Measurements from ENCODE around the gene MT1E. TPM values are rescaled to one million over a fixed set of nuclear protein-coding genes. Genes with fewer than 3 reads are reported as not detected.
A peak's percentile ranks its signal among the peaks of the same experiment; 100 is the strongest.
"Not testable (repeated sequence)": the region's sequence is repeated elsewhere in the genome, so short reads cannot be mapped to it uniquely, and the experiment has no call there.

MT1E gene
- 100 to 1,000 TPM in 1 of 2 donors, 10 to 100 TPM in 1; 64.7 to 240 TPM for total RNA-seq
- long read RNA-seq, transcript MT1E-201 (3 exons, 704 nt), result major isoform, 6 of 9 reads
- long read RNA-seq, partial matches to known transcripts, result 0 of 9 reads
- long read RNA-seq, other reads (novel, unspliced or antisense), result 3 of 9 reads

DNA sequence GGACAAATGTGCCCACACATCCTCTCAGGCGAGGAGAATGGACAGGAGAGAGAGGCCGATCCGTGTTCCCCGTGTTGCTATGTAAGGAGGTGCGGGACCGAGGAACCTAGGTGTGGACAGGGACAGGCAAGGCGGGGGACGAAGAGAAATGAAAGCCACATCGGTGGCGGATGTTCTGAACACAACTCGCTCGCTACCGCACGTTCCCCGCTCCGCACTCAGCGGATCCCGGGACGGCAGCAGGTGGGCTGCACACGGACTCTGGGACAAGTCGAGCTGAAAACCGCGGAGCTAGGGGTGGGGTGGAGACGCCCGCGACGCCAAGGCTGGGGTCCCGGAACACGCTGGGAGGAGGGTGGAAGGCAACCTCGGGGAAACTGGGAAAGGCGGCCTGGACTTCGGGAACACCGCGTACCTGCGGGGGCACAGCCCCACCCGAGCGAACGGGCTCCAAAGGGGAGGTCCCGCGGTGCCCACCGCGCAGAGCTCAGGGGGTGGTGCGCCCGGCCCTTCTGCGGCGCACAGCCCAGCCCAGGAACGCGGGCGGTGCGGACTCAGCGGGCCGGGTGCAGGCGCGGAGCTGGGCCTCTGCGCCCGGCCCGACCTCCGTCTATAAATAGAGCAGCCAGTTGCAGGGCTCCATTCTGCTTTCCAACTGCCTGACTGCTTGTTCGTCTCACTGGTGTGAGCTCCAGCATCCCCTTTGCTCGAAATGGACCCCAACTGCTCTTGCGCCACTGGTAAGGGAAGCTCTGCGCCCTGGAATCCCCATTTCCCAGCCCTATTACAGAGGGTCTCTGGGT is at the start of gene MT1E:
MT1E (plus strand) TSS at position 642 of the 803 bp plus-strand sequence; CDS start at position 713, 71 bp downstream.
- intact Hi-C loops (cut with DNase I, micrococcal nuclease), result no loop called here
- peak; percentile 90 for ATAC-seq
- peak; percentile 77 to 82 for DNase-seq

DNA sequence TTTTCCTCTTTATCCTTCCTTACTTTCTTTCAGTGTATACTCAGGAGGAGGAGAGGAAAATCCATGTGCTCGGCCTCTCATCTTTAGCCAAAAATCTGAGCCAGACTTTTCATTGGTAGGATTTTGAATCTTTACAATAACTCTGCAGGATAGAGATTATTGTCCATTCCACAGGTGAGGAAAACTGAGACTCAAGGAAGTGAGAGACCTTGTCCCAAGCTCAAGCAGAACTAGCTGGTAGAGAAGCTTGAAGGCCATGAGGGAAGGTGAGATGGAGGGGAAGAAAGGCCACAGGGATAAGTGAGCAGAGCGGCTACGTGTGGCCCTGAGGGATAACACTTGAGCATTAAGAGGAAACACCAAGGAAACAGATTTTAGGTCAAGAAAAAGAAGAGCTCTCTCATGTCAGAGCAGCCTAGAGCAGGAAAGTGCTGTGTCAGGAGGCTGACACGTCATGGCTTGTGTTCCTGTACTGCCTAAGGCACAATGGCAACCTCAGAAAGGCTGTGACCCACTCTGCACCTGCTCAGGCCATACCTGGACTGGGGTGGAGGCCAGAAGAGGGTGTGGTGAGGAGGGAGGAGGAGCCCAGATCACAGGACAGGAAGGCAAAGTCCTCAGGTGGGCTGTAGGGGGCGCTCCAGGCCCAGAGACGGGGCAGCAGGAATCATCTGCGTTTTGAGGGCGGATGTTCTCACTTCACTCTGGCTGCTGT is 48.8 kb upstream of the MT1E start:
- DNase-seq (peak; percentile 84), ATAC-seq (peak; percentile 100)
- intact Hi-C loops (cut with DNase I, micrococcal nuclease), result loop anchor here in 1 of 2 donors (2.0 kb wide), 1 partner anchor 126 kb away; no protein-coding TSS in a partner anchor

DNA sequence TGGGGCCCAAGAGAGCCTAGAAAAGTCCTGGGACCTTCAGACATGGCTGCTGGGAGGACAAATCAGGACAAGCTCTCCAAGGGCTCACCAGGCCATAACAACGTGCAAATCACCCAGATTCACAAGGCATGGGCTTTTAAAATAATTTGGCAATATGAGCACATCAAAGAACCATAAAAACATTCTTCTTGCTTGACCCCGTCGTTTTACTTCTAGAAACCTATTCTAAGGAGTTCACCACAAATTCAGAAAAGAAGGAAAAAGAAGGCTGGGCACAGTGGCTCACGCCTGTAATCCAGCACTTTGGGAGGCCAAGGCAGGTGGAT is 48.3 kb upstream of the MT1E start:
- intact Hi-C loops (cut with DNase I, micrococcal nuclease), result loop anchor here in 1 of 2 donors (2.0 kb wide), 1 partner anchor 126 kb away; no protein-coding TSS in a partner anchor
- DNase-seq (no peak), ATAC-seq (no peak)

DNA sequence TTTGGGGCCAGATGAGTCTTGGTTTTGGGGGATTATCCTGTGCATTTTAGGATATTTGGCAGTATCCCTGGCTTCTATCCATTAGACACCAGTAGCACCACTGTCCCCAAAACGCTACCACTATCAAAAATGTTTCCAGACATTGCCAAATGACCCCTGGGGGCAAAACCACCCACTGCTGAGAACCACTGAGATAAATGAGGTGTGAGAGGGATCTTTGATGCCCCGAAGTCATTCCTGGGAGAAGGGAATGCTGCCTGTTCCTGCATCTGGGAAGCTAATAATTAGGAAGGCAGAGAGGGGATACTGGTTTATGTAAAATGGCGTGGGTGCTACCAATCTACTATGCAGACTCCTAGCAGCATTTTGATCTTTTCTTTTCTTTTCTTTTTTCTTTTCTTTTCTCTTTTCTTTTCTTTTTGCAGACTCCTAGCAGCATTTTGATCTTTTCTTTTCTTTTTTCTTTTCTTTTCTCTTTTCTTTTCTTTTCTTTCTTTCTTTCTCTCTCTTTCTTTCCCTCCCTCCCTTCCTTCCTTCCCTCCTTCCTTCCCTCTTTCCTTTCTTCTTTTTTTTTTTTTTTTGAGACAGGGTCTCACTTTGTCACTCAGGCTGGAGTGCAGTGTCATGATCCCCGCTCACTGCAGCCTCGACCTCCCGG is 45.1 kb upstream of the MT1E start:
- intact Hi-C loops (cut with DNase I, micrococcal nuclease), result no loop called here
- DNase-seq (no peak), ATAC-seq (no peak)

DNA sequence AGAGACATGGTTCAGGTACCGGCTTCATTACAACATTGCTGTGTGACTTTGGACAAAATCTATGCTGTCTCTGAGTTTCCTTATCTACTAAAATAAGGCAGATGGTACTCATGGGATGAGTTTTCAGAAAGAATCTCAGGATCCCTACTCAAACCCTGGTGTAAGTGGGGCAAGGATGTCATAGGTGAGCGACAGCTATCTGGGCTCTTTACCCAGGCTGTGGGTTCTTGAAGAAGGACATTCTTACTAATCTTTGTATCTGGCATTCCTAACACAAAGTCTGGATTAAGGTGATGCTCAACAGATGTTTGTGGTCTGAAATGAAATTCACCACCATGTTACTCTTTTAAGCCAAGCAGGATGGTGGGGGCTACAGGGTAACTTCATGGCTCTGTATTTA is 42.7 kb upstream of the MT1E start:
- intact Hi-C loops (cut with DNase I, micrococcal nuclease); ATAC-seq; DNase-seq: not testable (repeated sequence)

DNA sequence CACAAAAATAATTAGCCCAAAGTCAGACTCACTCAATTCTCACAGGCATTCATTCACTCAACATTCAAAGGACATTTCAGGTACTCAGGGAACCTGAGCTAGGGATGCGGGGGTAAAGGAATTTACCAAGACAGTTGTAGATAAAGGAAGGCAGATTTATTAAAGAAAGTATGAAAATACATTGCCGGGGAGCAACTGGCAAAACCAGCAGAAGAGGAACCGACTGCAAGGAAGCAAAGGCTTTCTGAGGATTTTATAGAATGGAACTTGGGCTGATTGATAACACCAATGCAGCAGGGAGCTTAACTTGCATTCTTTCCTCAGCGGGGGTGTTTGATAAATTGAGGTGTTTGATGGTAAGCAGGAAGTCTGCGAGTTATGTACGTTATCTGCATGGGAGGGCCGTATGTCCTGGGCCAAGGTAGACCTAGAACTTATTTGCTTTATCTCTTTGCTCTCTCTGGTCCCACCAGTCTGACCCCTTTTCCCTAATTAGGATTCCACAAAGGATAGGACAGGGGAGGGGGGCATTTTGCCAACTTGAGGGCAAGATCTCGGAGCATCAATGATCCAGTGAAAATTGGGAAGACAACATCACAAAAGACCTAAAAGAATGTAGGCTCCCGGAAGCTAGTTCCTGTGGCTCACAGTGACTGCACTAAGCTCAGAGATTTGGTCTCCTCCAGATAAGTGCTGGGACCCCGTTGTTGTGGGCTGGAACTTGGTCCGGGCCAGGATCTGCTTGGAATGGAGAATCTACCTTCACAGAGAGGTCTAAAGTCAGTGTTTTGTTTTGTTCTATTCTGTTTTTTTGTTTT is 42.0 kb upstream of the MT1E start:
- intact Hi-C loops (cut with DNase I, micrococcal nuclease), result no loop called here
- no peak for DNase-seq

DNA sequence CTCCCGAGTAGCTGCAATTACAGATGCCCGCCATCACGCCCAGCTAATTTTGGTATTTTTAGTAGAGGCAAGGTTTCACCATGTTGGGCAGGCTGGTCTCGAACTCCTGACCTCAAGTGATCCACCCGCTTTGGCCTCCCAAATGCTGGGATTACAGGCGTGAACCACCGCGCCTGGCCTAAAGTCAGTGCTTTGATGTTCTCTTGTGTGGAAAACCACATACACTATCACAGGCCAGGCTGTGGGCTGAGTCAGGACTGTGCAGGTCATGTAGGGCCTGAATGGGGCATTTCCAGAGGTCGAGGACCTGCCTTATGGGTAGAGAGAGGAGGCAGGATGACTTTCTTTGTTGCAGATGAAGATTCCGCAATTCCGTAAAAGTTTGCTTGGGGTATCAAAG is 41.3 kb upstream of the MT1E start:
- DNase-seq, result no peak
- no peak for ATAC-seq
- intact Hi-C loops (cut with DNase I, micrococcal nuclease), result no loop called here

More for the DNA sequence above, 42.0 kb upstream of the MT1E start:
- ATAC-seq, result no peak

DNA sequence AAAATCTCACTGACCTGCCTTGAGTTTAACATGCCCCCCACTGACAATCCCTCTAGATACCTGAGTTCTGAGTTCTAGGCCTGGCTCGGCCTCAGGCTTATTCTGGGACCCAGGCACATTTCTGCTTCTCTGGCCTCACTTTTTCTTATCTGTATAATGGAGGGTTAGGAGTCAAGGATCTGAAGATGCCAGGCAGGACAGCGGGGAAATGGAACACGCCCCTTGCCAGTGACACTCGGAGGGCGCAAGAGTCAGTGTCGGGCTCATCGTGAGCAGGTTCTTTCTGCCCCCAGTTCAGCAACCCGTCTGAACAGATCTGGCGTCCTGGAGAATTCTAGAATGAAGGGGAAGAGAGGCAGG is 36.8 kb upstream of the MT1E start:
- DNase-seq (no peak), ATAC-seq (no peak)
- intact Hi-C loops (cut with DNase I, micrococcal nuclease), result no loop called here

DNA sequence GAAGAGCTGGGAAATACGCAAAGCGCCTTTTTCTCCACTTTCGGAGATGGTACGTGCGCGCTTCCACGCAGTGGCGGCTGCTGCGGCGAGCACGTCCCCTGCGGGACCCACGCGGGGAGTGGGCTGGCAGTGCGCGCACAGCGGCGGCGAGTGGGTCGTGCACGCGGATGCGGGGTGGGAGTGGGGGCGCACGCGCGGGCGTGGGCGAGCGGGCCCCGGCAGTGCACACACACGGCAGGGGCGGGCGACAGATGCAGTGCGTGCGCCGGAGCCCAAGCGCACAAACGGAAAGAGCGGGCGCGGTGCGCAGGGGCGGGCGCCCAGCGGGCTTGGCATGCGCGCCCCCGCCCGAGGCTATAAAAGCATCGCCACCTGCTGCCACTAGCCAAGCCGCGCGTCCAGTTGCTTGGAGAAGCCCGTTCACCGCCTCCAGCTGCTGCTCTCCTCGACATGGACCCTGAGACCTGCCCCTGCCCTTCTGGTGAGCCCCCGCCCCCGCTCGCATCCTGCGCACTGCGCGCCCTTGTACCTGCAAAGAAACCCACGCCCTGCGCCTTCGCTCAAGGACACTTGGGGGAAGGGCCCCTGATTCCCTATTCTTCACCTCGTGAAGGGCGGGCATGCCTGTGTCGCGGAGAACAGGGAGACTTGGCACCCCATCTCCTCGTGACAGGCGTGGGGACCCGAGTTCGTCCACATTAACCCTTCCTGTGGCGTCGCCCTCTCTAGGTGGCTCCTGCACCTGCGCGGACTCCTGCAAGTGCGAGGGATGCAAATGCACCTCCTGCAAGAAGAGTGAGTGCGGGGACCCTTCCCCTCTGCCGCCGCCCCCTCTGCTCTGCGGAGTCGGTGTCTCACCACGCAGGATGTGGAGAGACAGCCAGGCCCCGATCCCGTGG is 36.2 kb upstream of the MT1E start, which contains the start of gene MT3:
MT3 (plus strand) TSS at position 388 of the 899 bp plus-strand sequence; CDS start at position 451, 63 bp downstream.
- ATAC-seq, result peak; percentile 88
- peak; percentile 38 to 60 for DNase-seq
- intact Hi-C loops (cut with DNase I, micrococcal nuclease), result no loop called here

DNA sequence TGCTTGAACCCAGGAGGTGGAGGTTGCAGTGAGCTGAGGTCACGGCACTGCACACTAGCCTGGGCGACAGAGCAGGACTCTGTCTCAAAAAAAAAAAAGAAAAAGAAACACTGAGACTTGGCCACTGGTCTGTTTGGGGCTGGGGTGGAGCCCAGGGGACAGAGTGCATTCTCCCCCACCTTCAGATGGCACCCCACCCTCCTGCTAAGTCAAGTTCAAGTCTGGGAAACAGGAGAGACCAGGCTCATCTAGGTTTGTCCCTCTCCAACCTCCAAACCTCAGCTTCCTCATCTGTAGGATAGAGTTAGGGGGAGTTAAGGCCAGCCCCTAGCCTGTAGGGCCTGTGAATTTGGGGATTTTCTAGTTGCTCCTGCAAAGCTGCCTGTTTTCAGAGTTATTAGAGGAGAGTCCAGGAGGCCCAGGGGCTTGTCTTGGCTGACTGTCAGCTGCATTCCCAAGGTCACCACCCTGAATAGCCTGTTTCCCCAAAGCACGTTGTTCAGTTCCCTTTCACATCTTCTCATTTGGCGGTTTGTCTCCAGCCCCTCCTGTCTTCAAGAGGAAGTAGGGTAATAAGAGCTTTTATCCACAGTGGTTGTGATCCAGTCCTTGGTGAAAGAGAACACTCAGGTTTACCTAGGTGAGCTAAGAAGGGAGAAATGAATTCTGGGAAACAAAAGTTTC is 34.1 kb upstream of the MT1E start:
- intact Hi-C loops (cut with DNase I, micrococcal nuclease), result no loop called here
- ATAC-seq (peak; percentile 52), DNase-seq (no peak)

DNA sequence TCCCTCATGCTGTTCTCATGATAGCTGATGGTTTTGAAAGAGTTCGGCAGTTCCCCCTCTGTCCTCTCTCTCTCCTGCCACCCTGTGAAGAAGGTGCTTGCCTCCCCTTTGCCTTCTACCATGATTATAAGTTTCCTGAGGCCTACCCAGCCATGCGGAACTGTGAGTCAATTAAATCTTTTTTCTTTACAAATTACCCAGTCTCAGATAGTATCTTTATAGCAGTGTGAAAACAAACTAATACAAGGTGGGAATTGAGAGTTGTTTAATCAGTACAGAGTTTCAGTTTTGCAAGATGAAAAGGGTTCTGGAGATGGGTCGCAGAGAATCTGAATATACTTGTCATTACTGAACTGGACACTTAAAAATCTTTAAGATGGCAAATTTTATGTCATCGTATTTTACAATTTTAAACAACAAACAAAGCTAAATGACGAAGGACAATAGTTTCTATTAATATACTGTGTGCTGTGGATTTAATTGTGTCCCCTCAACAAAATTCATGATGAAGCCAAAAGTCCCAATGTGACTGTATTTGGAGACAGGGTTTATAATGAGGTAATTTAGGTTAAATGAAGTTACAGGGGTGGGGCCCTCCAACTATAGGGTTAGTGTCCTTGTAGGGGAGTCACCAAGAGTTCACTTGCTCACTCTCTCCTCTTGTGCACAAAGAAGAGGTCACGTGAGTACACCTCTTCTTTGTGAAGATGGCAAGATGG is 31.8 kb upstream of the MT1E start:
- intact Hi-C loops (cut with DNase I, micrococcal nuclease), result no loop called here
- no peak for DNase-seq

DNA sequence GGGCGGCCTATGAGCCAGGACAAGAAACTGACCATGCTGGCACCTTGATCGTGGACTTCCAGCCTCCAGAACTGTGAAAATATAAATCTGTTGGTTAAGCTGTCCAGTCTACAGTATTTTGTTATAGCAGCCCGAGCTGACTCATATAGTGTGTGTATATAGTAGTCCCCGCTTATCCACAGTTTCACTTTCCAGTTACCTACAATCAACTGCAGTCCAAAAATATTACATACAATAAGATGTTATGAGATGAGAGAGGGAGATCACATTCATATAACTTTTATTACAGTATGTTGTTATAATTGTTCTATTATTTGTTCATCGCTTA is 31.3 kb upstream of the MT1E start:
- no peak for ATAC-seq
- intact Hi-C loops (cut with DNase I, micrococcal nuclease), result no loop called here

More for the DNA sequence above, 31.8 kb upstream of the MT1E start:
- ATAC-seq, result no peak

DNA sequence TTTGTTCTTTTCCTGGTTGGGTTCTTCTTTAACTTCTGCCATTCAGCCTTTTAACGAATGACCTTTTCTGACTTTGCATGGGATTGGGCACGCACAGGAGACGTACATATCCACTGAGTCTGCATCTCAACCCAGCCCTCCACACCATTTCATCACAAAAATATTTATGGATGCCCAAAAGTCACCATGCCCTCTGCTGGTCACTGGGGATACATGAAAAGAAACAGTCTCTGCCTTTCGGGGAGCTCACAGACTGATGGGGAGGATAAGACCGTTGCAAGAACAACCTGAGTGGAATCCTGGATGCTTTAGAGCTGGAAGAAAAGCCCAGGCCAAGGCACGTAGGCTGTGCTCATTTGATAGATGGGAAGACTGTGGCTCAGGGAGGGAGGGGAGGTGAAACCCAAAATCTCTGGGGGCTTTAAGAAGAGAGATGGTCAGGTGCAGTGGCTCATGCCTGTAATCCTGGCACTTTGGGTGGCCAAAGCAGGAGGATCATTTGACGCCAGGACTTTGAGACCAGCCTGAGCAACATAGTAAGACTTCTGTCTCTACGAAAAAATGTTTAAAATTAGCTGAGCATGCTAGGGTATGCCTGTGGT is 25.1 kb upstream of the MT1E start:
- intact Hi-C loops (cut with DNase I, micrococcal nuclease), result loop anchor here in 1 of 2 donors (5.0 kb wide), 1 partner anchor 83 kb away; no protein-coding TSS in a partner anchor
- ATAC-seq, result peak; percentile 45
- no peak for DNase-seq

More for the DNA sequence above, 31.3 kb upstream of the MT1E start:
- no peak for DNase-seq

DNA sequence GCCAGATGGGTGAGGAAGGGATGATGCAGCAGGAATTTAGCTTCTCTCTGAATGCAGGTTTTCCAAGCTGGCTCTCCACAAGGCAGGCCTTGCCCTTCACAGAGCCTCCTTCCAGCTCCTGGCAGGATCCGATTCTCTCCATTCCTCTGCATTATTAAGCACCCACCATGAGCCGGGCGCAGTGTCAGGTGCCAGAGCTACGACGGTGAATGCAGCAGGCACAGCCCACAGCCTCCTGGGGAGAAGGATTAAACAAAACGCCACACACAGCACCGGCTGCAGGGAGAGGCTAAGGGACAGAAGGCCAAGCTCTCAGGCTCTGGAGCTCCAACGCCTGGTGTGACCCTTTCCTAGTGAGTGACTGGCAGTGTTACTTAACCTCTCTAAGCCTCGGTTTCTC is 24.3 kb upstream of the MT1E start:
- DNase-seq, result no peak
- no peak for ATAC-seq
- intact Hi-C loops (cut with DNase I, micrococcal nuclease), result loop anchor here in 1 of 2 donors (5.0 kb wide), 1 partner anchor 84 kb away; no protein-coding TSS in a partner anchor

DNA sequence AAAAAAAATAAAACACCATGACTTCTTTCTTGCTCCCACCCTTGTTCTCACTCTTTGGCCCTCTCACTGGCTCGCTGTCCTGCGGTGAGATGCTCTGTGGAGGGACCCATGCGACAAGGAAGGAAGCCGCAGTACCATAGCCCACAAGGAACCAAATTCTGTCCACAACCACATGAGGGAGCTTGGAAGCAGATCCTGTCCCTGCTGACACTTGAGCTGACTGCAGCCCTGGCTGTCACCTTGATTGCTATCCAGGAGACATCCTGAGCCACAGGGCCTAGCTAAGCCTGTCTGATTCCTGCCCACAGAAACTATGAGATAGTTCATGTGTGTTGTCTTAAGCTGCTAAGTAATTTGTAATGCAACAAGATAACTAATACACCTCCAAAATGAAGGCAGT is 22.0 kb upstream of the MT1E start:
- intact Hi-C loops (cut with DNase I, micrococcal nuclease), result loop anchor here in 1 of 2 donors (5.0 kb wide), 1 partner anchor 86 kb away; no protein-coding TSS in a partner anchor
- ATAC-seq (peak; percentile 48), DNase-seq (peak; percentile 45 to 48)

DNA sequence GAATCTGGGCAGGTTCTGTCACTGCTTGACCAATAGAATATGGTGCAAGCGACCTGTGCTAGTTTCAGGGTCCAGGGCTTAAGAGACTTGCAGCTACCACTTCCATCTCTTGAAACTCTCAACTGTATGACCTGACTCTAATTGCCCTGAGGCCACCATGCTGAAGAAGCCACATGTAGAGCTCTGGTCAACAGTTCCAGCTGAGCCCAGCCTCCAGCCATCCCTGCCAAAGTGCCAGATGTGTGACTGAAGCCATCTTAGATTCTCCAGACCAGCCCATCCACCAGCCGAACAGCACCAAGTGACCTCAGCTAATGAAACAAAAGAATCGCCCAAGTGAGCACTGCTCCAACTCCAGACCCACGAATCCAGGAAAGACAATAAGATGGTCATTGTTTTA is 20.6 kb upstream of the MT1E start:
- intact Hi-C loops (cut with DNase I, micrococcal nuclease), result loop anchor here in 1 of 2 donors (5.0 kb wide), 1 partner anchor 88 kb away; no protein-coding TSS in a partner anchor
- ATAC-seq (no peak), DNase-seq (no peak)
